Activated T-helper 1 cell treated with Interleukin-2 at 50 U/mL for 16 hours (primary cell): ENCODE results near the gene CRLF2.
"Not testable (repeated sequence)": the region's sequence is repeated elsewhere in the genome, so short reads cannot be mapped to it uniquely, and the experiment has no call there.

Experiments used
- DNase-seq: peaks from one replicate; pipeline ENCODE4 v3.0.0-alpha.2; 2020; ENCODE audit warnings: low read depth

CRLF2 gene

GRCh38 chrX:1167466-1167865, 45.0 kb downstream of the CRLF2 start:
- DNase-seq, result no peak

- DNase-seq, result no peak
Measured at GRCh38 chrX:1165535-1166196, 46.8 kb downstream of the CRLF2 start.

- DNase-seq, result no peak
Measured at GRCh38 chrX:1164322-1165288, 47.8 kb downstream of the CRLF2 start.

- no peak for DNase-seq
Measured at GRCh38 chrX:1163231-1163630, 49.2 kb downstream of the CRLF2 start.

- no peak for DNase-seq
Measured at GRCh38 chrX:1162119-1162916, 50.1 kb downstream of the CRLF2 start.

- DNase-seq, result no peak
Measured at GRCh38 chrX:1159548-1159947, 52.9 kb downstream of the CRLF2 start.

GRCh38 chrX:1156681-1157455, 55.6 kb downstream of the CRLF2 start:
- not testable (repeated sequence) for DNase-seq

GRCh38 chrX:1153940-1154339, 58.5 kb downstream of the CRLF2 start:
- no peak for DNase-seq

GRCh38 chrX:1152090-1152489, 60.4 kb downstream of the CRLF2 start:
- DNase-seq, result no peak

- no peak for DNase-seq
Measured at GRCh38 chrX:1151378-1152077, 60.9 kb downstream of the CRLF2 start.

GRCh38 chrX:1150569-1151347, 61.7 kb downstream of the CRLF2 start:
- no peak for DNase-seq

GRCh38 chrX:1147611-1148515, 64.6 kb downstream of the CRLF2 start:
- DNase-seq, result no peak

GRCh38 chrX:1144293-1144692, 68.2 kb downstream of the CRLF2 start:
- no peak for DNase-seq
